T-helper 2 cell treated with Interferon-gamma antibody and Interleukin-4, amounts not matched to agents 100 ng/mL and 5 ng/mL, for 36 hours (primary cell): ENCODE results near the gene TSPAN14. TPM values are rescaled to one million over a fixed set of nuclear protein-coding genes. Genes with fewer than 3 reads are reported as not detected.

ENCODE experiments used
- intact Hi-C: fragments of 100-400 bp; cut with micrococcal nuclease; formaldehyde crosslinking; loops from one replicate; pipeline ENCODE4 v1.15.1; 2023
- total RNA-seq: library from RNA; stranded (reverse); gene quantifications from 2 replicates; pipeline ENCODE4 v1.2.3, GENCODE V29; 2022

Gene TSPAN14
- total RNA-seq, 1 donor from 2014 or later, result 118 TPM

DNA sequence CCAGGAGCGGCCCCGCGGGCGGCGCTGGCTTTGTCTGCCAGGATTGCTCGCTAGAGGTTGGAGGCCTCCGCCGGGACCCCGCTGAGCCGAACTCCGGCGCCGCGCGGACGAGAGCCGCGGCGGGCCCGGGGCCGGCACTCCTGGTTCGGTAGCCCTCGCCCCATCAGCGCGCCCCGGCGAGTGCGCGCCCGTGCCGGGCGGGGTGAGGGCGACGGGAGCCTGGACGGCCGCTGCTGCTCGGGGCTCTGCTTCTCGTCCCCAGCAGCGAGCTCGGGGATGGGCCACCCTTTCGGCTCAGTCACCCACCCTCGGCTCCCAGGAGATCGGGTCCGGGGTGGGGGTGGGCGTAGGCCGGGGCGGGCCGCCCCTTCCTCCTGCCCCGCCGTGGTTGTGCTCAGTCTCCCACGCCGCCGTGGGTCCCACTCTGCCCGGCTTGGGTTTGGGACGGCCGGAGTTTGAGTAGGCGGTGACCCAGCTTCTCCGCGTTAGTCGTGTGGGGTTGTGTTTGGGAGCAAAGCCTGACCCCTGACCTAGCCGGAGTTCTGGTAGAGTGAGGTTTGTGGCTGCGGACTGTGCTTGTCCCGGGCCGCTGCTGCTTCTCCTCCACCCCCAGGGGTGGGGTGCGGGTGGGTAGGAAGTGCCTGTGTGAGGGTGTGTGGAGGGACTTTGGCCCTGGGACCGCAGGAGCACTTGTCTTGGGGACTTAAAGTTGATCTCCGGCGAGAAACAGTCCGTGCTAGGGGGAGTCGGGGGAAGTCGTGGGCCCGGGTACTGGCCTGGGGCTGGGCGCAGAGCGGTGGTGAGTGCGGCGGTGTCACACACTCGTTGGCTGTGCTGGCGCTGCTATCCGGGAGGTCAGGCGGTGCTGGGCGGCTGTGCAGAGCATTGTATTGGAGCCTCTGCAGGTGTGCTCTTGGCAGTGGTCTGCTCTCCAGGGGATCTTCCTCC lies 677 bp downstream of the TSPAN14 start:
- intact Hi-C loops, result loop anchor here (1.0 kb wide), 2 partner anchors 9 to 249 kb away; partner anchors contain the start of gene ANXA11

DNA sequence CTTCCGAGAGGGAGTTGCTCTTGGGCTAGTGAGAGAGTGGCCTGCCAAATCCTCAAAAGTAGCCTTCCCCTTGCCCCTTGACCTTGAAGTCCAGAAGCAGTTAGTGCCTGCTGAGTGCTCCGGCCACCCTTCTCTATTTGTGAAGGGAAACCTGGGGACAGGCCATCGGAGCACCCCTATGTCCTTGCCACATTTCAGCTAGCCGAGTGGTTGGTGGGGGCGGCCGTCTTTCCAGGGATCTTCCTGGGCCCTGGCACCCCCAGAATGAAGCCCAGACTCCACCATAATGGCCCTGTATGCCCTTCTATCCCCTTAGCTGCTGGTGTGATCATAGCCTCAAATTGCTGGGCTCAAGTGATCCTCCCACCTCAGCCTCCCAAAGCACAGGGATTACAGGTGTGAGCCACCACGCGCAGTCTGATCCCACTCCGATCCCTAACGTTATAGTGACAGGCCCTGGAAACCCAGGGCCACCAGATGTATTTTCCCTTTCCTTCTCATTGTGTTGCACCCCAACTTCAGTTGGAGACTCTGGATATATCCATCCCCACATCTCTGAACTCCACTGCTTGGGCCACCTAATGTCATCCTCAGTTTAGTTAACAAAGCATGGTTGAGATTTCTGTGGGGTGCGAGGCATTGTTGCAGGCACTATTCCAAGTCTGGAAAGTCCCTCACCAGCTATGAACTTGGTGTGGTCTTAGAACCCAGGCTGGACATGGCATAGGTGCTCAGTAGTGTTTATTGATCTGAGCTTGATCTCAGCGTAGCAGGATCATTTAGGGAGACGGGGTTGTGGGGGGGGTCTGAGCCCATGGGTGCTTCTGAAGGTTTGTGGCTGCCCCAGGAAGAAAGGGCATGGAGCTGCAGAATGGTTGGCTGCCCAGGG lies 1.6 kb downstream of the TSPAN14 start:
- intact Hi-C loops, result loop anchor here (1.0 kb wide), 2 partner anchors 8 to 11 kb away; no protein-coding TSS in a partner anchor

DNA sequence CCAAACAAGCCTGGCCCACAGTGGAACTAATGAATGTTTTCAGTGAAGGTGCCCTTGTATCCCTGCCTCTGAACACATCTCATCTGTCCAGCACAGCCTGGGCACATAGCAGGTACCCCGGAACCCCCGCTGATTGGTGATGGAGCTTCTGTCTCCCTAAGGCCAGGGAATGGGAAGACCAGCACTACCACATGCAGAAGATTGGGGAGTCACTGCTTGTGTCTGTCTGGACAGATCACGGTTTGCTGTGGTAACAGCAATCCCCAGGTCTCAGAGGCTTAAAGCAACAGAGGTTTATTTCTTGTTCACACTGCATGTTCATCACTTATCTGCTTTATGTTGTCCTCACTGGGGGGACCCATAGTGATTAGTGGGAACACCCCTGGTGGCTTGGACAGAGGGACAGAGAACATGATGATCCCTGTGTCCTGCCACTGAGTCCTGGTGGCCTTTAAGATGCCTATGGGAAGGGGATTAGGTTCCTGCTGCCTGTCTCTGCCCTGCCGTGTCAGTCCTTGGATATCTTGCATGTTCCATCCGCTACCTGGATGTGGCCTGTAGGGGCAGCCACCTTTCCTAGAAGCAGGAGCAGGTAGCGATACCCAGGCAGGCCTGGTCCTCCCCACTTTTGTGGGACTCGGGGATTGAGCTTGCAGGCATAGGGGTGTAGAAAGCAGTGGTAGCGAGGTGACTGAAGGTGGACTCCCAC lies 3.6 kb downstream of the TSPAN14 start:
- intact Hi-C loops, result loop anchor here (2.0 kb wide), 3 partner anchors 29 to 73 kb away; no protein-coding TSS in a partner anchor

DNA sequence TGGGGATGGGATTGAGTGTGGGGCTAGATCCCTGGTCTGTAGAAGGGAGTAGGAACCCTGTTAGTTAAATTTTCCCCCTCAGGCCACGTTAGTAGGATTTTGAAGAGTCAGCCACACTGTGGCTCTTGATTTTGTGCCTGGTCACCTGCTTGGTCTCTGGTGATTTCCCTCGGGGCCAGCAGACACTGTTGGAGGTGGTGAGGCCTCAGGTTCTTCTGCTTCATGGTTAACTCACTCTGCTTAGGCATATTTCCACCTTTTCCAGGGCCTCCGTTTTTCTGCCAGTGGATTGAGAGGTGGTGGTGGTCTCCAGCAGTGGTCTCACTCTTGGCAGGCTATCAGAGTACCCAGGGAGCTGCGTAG lies 4.1 kb downstream of the TSPAN14 start:
- intact Hi-C loops, result loop anchor here (2.0 kb wide), 3 partner anchors 29 to 73 kb away; no protein-coding TSS in a partner anchor

DNA sequence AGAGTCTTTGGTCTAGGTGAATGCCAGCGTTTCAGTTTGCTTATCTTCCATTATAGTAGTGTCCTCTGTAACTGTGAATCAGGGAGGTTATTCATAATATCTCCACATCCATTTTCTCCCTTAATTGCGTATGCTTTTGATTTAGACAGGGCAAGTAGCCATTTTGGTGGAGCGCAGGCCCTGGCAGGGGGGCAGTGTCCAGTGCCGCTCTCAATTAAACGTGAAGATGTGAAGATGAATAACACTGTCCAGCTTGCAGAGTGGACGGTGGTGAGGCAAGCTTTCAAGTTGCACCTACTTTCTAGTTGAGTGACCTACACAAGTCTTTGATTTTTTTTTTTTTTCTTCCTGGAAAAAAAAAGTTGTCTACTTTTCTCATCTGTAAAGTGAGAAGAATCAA lies 4.5 kb downstream of the TSPAN14 start:
- intact Hi-C loops, result loop anchor here (1.0 to 2.0 kb wide), 4 partner anchors 9 to 72 kb away; no protein-coding TSS in a partner anchor

DNA sequence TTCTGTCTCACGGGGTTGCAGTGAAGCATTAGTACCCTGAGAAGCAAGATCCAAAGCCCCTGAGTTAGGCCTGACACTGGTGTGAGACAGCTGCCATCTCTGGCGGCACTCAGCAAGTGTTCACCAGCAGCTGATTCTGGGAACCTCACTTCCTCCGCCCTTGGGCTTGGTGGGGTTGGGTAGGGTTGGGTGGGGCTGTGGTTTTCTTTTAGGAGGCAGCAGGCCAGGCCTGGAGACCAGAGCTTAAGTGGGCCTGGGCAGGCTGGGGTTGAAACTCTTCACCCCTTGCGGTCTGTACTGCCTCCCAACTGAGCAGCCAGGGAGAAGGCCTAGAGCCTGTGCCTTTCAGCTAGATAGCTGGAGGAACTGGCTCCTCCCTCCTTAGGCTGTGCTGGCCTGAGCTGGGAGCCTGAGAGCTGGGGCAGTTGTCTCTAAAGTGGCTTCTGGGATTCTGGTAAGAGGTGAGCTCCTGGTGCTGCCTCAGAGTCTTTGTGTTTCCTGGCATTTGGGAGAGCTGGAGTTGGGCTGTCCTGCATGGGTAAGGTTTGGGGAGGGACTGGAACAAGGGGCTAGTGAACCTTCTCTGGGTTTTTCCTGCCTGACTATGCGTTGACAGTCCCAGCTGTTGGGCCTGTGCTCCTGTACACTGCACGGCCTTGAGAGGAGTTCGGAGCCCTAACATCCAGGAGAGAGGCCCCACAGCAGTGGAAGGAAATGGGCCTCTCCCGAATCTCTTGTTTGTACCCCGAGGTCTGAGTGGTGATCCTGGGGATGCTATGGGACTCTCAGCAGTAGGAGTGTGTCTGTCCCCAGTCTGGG lies 5.1 kb downstream of the TSPAN14 start:
- intact Hi-C loops, result loop anchor here (1.0 to 2.0 kb wide), 4 partner anchors 8 to 72 kb away; no protein-coding TSS in a partner anchor

DNA sequence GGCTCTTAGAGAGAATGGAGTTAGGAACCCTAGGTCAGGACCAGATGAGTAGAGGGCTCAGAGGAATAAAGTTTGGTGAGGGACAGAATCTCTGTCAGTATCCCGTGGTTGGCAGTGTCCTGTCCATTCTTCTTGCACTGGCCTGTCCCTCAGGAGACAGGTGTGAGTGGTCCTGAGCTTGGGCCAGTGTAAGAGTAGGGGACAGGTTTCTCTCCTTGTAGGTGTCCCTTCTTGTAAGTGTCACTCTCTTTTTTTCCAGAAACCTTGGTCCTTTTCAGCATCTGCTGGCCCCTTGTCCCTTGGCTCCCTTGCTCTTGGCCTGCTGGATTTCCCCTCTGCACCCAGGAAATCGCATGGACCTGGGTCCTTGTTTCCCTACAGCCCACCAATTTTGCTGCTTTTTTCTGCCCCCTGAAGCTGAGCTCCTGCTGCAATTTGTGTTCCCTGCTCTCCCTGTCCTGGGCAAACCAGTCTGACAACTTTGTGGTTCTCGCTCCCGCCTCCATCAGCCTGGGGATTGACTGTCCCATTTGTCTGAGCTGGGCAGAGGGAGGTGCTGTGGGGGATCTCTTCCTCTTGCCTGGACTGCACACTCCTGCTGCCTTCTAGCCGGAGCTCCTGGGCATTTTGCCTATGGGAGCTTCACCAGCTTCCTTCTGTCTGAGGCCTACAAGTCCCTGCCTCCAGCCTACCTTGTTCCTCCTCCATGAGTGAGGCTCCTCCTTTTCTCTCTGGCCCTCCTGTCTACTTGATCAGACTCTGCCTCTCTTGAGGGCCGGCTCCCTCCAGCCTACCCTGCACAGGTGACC lies 6.5 kb downstream of the TSPAN14 start:
- intact Hi-C loops, result loop anchor here (10.0 kb wide), 2 partner anchors 1016 to 1216 kb away; partner anchors contain the start of gene ZCCHC24

DNA sequence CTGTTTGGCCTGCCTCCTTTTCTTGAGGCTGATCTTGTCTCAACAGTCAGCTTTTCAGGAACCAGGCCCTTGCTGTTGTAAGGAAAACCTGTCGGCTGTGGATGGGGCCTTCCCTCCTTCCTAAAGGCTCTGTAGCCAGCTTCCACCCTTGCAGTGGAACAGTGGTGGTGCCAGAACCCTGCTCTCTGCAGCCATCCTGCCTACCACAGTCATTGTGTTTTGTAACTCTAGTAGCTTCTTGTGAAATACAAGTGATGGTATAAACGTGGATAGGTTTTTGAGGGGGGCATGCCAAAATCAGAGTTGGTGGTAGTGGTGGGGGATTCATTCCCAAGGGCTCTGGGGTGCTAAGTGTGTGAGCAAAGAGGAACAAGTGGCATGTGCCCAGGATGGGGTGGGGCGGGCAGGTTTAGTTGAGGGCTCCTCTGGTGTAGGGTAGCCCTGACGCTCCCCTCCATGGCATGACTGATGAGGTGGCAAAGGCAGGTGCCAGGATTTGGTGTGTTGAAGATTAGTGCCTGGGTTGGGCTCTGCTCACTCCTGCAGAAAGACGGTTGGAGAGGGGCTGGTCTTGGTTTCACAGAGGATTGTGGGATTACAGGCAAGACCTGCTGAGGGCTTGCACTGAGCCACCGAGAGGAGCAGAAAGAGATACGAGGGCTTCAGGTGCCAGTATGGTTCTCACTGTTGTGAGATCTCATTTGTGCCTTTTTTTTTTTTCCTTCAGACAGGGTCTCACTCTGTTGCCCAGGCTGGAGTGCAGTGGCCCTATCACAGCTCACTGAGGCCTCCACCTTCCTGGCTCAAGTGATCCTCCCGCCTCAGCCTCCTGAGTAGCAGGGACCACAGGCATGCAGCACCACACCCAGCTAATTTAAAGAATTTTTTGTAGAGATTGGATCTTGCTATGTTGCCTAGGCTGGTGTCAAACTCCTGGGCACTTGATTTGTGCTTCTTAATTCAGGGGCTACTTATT lies 7.4 kb downstream of the TSPAN14 start:
- intact Hi-C loops, result loop anchor here (10.0 kb wide), 2 partner anchors 1017 to 1217 kb away; partner anchors contain the start of gene ZCCHC24

DNA sequence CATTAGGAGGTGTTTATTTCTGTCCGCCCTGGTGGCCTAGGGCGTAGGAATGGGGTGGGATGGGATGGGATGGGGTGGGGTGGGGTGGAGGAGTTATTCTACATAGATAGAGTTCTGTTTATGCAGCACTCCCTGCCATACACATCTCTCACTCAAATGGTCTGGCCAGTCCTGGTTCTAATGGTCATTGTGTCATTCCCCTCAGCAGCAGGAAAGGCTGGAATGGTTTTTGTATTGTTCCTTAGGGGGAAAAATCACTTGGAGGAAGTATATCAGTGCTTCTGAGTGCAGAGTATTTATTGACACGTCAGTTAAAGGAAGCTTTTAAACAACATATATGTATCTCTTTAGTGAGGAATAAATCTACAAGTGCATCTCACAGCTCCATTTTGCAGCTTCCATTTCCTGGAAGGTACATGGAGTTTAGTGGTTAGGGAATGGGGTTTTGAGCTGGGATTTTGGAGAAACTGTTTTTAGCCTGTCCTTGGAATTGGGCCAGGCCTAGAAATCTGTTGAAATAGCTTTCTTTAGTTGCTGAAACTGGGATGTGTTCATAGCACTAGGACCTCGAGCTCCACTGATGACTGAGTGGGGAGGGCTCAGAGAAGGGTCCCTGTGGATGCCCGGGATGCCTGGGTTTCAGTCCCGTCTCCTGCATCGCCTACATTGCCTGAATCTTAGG lies 8.3 kb downstream of the TSPAN14 start:
- intact Hi-C loops, result loop anchor here (10.0 kb wide), 2 partner anchors 1018 to 1218 kb away; partner anchors contain the start of gene ZCCHC24

DNA sequence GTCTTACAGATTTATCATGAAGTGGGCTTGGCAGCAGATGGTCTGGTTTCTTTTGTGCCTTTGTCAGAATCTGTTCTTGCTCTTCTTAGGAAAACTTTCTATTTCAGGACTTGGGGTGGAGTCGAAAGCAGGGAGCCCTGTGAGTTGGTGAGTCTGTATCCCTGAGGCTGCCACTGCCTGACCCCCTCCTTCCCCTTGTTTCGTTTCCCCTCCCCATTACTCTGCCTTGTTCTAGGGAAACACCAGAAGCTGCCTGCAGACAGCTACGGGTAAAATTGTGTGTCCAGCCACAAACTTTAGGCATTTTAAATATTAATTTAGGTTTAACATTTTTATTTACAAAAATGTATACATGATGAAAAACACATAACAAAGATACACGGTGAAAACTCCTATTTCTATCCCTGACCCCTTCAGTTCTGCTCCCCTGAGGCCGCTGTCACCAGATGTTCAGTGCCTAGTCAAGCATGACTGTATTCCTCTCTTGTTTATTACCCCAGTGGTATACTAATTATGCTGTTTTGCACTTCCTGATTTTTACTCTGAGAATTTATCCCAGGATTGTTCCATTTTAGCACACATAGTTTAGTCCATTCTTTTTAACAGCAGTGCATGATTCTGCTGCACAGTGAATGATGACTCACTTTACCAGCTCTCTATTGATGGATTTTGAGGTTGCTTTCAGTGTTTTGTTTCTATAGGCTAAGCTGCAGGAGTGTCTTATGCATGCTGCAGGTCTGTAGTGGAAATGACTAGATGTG lies 9.1 kb downstream of the TSPAN14 start:
- intact Hi-C loops, result loop anchor here (1.0 to 10.0 kb wide), 3 partner anchors 8 to 1218 kb away; partner anchors contain the start of gene ZCCHC24

DNA sequence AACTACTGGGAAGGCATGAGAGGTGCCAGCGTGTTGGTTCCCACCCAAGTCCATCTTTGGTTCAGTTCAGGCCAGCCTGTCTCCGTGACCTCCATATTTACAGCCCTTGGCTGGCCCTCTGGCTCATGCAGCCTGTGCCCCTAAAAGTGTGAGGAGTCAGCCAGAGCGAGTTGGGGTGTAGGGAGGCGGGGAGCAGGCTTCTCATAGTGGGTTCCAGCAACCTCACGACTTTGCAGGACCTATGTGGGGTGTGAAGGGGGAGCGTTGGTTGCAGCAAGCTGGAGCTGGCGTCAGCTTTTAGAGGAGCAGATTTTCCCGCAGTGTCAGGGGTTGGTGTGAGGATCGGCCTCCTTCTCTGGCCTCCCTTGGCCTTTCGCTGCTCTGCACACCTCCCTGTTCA lies 9.8 kb downstream of the TSPAN14 start:
- intact Hi-C loops, result loop anchor here (1.0 to 10.0 kb wide), 3 partner anchors 9 to 1219 kb away; partner anchors contain the start of gene ZCCHC24

DNA sequence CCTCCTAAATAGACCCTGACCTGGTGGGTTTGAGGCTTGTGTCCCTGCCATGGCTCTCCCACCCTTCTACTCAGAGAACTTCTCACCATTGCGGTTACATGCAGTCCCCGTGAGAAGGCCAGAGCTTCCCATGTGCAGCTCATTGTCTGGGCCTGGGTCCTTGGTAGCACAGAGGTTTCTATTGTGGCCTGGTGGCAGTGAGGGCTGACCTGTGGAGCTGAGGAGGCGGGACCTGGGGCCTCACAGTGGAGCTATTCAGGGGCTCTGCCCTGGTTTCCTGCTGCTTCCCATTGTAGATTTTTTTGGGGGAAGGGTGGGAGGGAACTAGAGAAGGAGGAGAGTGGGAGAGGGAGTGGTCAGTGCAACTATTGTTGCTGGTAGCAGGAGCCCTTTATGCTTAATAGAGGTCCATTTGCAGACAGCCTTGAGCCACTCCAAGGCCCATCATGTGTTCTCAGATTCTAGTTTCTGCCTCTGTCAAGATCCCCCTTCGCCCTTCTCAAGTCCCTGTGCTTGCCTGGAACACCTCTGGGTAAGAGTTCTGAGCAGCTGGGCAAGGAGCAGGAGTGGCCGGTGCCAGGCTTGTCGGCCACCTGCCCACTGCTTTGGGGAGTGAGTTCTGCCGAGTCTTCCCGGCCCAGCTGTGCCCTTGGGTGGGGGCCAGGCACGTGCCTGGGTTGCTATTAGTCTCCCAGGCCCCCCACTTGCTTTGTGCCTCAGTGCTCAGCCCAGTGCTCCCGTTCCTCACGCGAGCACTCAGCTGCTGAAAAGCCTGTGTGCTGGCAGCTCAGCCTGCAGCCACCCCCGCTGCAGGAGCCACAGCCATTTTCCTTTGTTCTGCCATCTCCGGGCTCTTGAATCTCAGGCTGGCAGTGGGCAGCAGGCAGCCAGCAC lies 10.7 kb downstream of the TSPAN14 start:
- intact Hi-C loops, result loop anchor here (10.0 kb wide), 2 partner anchors 1020 to 1220 kb away; partner anchors contain the start of gene ZCCHC24

DNA sequence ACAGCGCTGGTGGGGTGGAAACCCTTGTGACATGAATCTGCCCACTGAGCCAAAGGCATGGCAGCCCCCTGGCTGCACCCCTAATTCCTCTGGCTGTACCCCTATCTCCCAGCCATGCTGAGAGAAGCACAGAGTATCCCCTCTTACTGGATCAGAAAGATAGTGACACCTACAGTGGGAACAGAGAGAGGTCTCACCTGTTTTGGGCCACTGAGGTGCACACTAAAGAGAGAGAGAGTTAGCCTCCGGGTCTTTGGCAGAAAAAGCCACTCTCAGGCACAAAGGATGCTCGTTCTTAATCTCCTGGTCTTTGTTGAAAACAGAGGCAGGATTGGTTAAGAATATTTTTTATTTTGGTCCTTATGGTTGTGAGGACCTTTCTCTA lies 11.3 kb downstream of the TSPAN14 start:
- intact Hi-C loops, result loop anchor here (10.0 kb wide), 2 partner anchors 1021 to 1221 kb away; partner anchors contain the start of gene ZCCHC24

DNA sequence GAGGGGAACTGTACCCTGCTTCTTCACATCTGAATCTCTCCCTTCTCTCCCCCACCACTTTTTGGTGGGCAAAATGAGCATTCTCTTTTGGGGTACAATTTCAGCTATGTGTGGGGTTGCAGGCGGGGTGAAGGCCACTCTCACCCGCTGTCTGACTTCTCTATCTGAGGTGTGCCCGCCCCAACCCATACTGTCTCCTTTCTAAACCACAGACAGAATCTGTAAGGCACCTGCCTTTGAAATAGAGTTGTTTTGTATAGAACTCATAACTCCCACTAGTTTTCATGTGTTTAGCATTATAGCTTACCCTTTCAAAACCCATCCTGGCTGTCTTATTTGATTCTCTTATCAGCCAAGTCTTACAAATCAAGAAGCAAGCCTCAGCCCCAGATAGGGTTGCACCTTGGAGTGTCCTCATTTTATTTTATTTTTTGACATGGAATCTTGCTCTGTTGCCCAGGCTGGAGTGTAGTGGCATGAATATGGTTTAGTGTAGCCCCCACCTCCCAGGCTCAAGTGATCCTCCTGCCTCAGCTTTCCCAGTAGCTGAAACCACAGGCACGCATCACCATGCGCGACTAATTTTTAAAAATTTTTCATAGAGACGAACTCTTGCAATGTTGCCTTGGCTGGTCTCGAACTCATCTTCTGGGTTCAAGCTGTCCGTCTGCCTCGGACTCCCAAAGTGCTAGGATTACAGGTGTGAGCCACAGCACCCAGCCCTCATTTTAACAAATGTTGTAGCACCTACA lies 11.9 kb downstream of the TSPAN14 start:
- intact Hi-C loops, result loop anchor here (1.0 to 10.0 kb wide), 4 partner anchors 10 to 1221 kb away; partner anchors contain the start of gene ZCCHC24
